Astrocyte of the hippocampus (primary cell): ENCODE measurements around the gene ATXN1.

Experiments
- DNase-seq: peaks from one replicate; pipeline ENCODE4 v3.0.0; 2011; ENCODE audit warnings: low read depth, low spot score

The ATXN1 gene

GRCh38 chr6:16441262-16441661, 320.0 kb downstream of the ATXN1 start:
- DNase-seq: no peak

- DNase-seq: no peak
Observed at GRCh38 chr6:16440636-16441212, 320.5 kb downstream of the ATXN1 start.

GRCh38 chr6:16438718-16439591, 322.3 kb downstream of the ATXN1 start:
- peak; percentile 50 for DNase-seq

- no peak for DNase-seq
Observed at GRCh38 chr6:16437984-16438383, 323.3 kb downstream of the ATXN1 start.

GRCh38 chr6:16437095-16437494, 324.2 kb downstream of the ATXN1 start:
- DNase-seq: no peak

- no peak for DNase-seq
Observed at GRCh38 chr6:16436550-16436949, 324.7 kb downstream of the ATXN1 start.

- no peak for DNase-seq
Observed at GRCh38 chr6:16434885-16435284, 326.4 kb downstream of the ATXN1 start.

GRCh38 chr6:16433338-16433890, 327.8 kb downstream of the ATXN1 start:
- DNase-seq: no peak

GRCh38 chr6:16432075-16433032, 328.9 kb downstream of the ATXN1 start:
- peak; percentile 68 for DNase-seq

- DNase-seq: no peak
Observed at GRCh38 chr6:16431106-16431505, 330.2 kb downstream of the ATXN1 start.

GRCh38 chr6:16430391-16431089, 330.7 kb downstream of the ATXN1 start:
- no peak for DNase-seq

GRCh38 chr6:16429669-16430068, 331.6 kb downstream of the ATXN1 start:
- DNase-seq: no peak

- no peak for DNase-seq
Observed at GRCh38 chr6:16427124-16427523, 334.1 kb downstream of the ATXN1 start.

GRCh38 chr6:16425881-16426615, 335.2 kb downstream of the ATXN1 start:
- no peak for DNase-seq

- DNase-seq: no peak
Observed at GRCh38 chr6:16421462-16421960, 339.7 kb downstream of the ATXN1 start.

GRCh38 chr6:16420715-16421461, 340.4 kb downstream of the ATXN1 start:
- peak; percentile 63 for DNase-seq

- no peak for DNase-seq
Observed at GRCh38 chr6:16420337-16420714, 340.9 kb downstream of the ATXN1 start.

- no peak for DNase-seq
Observed at GRCh38 chr6:16419636-16420336, 341.5 kb downstream of the ATXN1 start.

GRCh38 chr6:16418151-16418550, 343.1 kb downstream of the ATXN1 start:
- peak; percentile 61 for DNase-seq
